Activated naive CD4-positive, alpha-beta T cell treated with anti-CD3 and anti-CD28 coated beads, Interleukin-2, amount 50 U/mL, for 24 hours (primary cell): ENCODE measurements around the gene LYSMD4.
"Not testable (repeated sequence)": the region's sequence is repeated elsewhere in the genome, so short reads cannot be mapped to it uniquely, and the experiment has no call there.

Experiments
- H3K27ac Mint-ChIP-seq: one replicate; pipeline ENCODE4 v1.8.0; 2021; ENCODE audit warnings: mild to moderate bottlenecking, mixed read lengths
- H3K27me3 Mint-ChIP-seq: one replicate; pipeline ENCODE4 v1.8.0; 2021; ENCODE audit warnings: mixed read lengths
- H3K36me3 Mint-ChIP-seq: one replicate; pipeline ENCODE4 v1.8.0; 2021; ENCODE audit warnings: mixed read lengths
- H3K4me1 Mint-ChIP-seq: one replicate; pipeline ENCODE4 v1.8.0; 2021; ENCODE audit warnings: mixed read lengths
- H3K4me3 Mint-ChIP-seq: one replicate; pipeline ENCODE4 v1.8.0; 2021; ENCODE audit warnings: mild to moderate bottlenecking, mixed read lengths
- H3K9me3 Mint-ChIP-seq: one replicate; pipeline ENCODE4 v1.8.0; 2021; ENCODE audit warnings: mixed read lengths

LYSMD4 gene

GRCh38 chr15:99733268-99734039, at the start of gene LYSMD4:
LYSMD4 (minus strand) TSS chr15:99733437; CDS start chr15:99731999, 1,438 bp downstream.
- Mint-ChIP-seq H3K36me3 (no peaks in the 10 kb centered on the region), H3K4me1 (peaks cover 30% of the 10 kb centered on the region), H3K4me3 (peak within 1 kb of the TSS; percentile 88), H3K27me3 (no peaks in the 10 kb centered on the region), H3K27ac (peak within 1 kb of the TSS; percentile 91), H3K9me3 (no peaks in the 10 kb centered on the region)

GRCh38 chr15:99782029-99782428, 48.8 kb upstream of the LYSMD4 start:
- not testable (repeated sequence) for H3K27ac Mint-ChIP-seq, H3K36me3 Mint-ChIP-seq, H3K4me3 Mint-ChIP-seq, H3K4me1 Mint-ChIP-seq, H3K9me3 Mint-ChIP-seq, H3K27me3 Mint-ChIP-seq

- Mint-ChIP-seq H3K9me3 (no peaks in the 10 kb centered on the region), H3K27ac (no peak overlapping the region), H3K4me1 (no peaks in the 10 kb centered on the region), H3K27me3 (no peaks in the 10 kb centered on the region), H3K36me3 (no peaks in the 10 kb centered on the region), H3K4me3 (no peak overlapping the region)
Measured at GRCh38 chr15:99777144-99777543, 43.9 kb upstream of the LYSMD4 start.

GRCh38 chr15:99764522-99764921, 31.3 kb upstream of the LYSMD4 start:
- no peak overlapping the region for H3K27ac Mint-ChIP-seq
- no peaks in the 10 kb centered on the region for H3K9me3 Mint-ChIP-seq
- H3K4me3 Mint-ChIP-seq, result no peak overlapping the region
- H3K4me1 Mint-ChIP-seq, result no peaks in the 10 kb centered on the region
- no peaks in the 10 kb centered on the region for H3K36me3 Mint-ChIP-seq
- H3K27me3 Mint-ChIP-seq, result no peaks in the 10 kb centered on the region

GRCh38 chr15:99763827-99764226, 30.6 kb upstream of the LYSMD4 start:
- Mint-ChIP-seq H3K4me1 (no peaks in the 10 kb centered on the region), H3K9me3 (no peaks in the 10 kb centered on the region), H3K27me3 (no peaks in the 10 kb centered on the region), H3K4me3 (no peak overlapping the region), H3K27ac (no peak overlapping the region), H3K36me3 (no peaks in the 10 kb centered on the region)

- H3K4me3 Mint-ChIP-seq, result no peak overlapping the region
- H3K36me3 Mint-ChIP-seq, result no peaks in the 10 kb centered on the region
- no peaks in the 10 kb centered on the region for H3K27me3 Mint-ChIP-seq
- no peak overlapping the region for H3K27ac Mint-ChIP-seq
- H3K9me3 Mint-ChIP-seq, result no peaks in the 10 kb centered on the region
- no peaks in the 10 kb centered on the region for H3K4me1 Mint-ChIP-seq
Measured at GRCh38 chr15:99762288-99762687, 29.1 kb upstream of the LYSMD4 start.

GRCh38 chr15:99755692-99756409, 22.6 kb upstream of the LYSMD4 start:
- H3K36me3 Mint-ChIP-seq, result no peaks in the 10 kb centered on the region
- H3K27ac Mint-ChIP-seq, result no peak overlapping the region
- H3K4me3 Mint-ChIP-seq, result no peak overlapping the region
- H3K9me3 Mint-ChIP-seq, result no peaks in the 10 kb centered on the region
- peaks cover 7% of the 10 kb centered on the region for H3K4me1 Mint-ChIP-seq
- no peaks in the 10 kb centered on the region for H3K27me3 Mint-ChIP-seq

GRCh38 chr15:99753066-99753465, 19.8 kb upstream of the LYSMD4 start:
- Mint-ChIP-seq H3K27me3 (no peaks in the 10 kb centered on the region), H3K36me3 (no peaks in the 10 kb centered on the region), H3K4me3 (no peak overlapping the region), H3K9me3 (no peaks in the 10 kb centered on the region), H3K27ac (no peak overlapping the region), H3K4me1 (peaks cover 7% of the 10 kb centered on the region)

GRCh38 chr15:99752556-99752955, 19.3 kb upstream of the LYSMD4 start:
- Mint-ChIP-seq H3K4me3 (no peak overlapping the region), H3K9me3 (no peaks in the 10 kb centered on the region), H3K36me3 (no peaks in the 10 kb centered on the region), H3K27ac (no peak overlapping the region), H3K27me3 (no peaks in the 10 kb centered on the region), H3K4me1 (peaks cover 7% of the 10 kb centered on the region)

- not testable (repeated sequence) for H3K4me1 Mint-ChIP-seq, H3K27me3 Mint-ChIP-seq, H3K36me3 Mint-ChIP-seq
Measured at GRCh38 chr15:99750326-99750725, 17.1 kb upstream of the LYSMD4 start.

GRCh38 chr15:99749386-99749785, 16.1 kb upstream of the LYSMD4 start:
- Mint-ChIP-seq H3K9me3 (no peaks in the 10 kb centered on the region), H3K27ac (no peak overlapping the region), H3K4me3 (no peak overlapping the region), H3K27me3 (no peaks in the 10 kb centered on the region), H3K36me3 (no peaks in the 10 kb centered on the region), H3K4me1 (no peaks in the 10 kb centered on the region)

More at GRCh38 chr15:99750326-99750725, 17.1 kb upstream of the LYSMD4 start:
- H3K9me3 Mint-ChIP-seq, H3K4me3 Mint-ChIP-seq, H3K27ac Mint-ChIP-seq: not testable (repeated sequence)

GRCh38 chr15:99745370-99746086, 12.3 kb upstream of the LYSMD4 start:
- Mint-ChIP-seq H3K36me3 (no peaks in the 10 kb centered on the region), H3K9me3 (no peaks in the 10 kb centered on the region), H3K27me3 (no peaks in the 10 kb centered on the region), H3K27ac (no peak overlapping the region), H3K4me3 (no peak overlapping the region), H3K4me1 (no peaks in the 10 kb centered on the region)

GRCh38 chr15:99744142-99744541, 10.9 kb upstream of the LYSMD4 start:
- no peaks in the 10 kb centered on the region for H3K9me3 Mint-ChIP-seq
- no peaks in the 10 kb centered on the region for H3K36me3 Mint-ChIP-seq
- H3K4me3 Mint-ChIP-seq, result no peak overlapping the region
- H3K4me1 Mint-ChIP-seq, result no peaks in the 10 kb centered on the region
- H3K27ac Mint-ChIP-seq, result no peak overlapping the region
- no peaks in the 10 kb centered on the region for H3K27me3 Mint-ChIP-seq

GRCh38 chr15:99741835-99742234, 8.6 kb upstream of the LYSMD4 start:
- no peaks in the 10 kb centered on the region for H3K36me3 Mint-ChIP-seq
- H3K4me3 Mint-ChIP-seq, result no peak overlapping the region
- H3K27ac Mint-ChIP-seq, result no peak overlapping the region
- no peaks in the 10 kb centered on the region for H3K4me1 Mint-ChIP-seq
- no peaks in the 10 kb centered on the region for H3K9me3 Mint-ChIP-seq
- no peaks in the 10 kb centered on the region for H3K27me3 Mint-ChIP-seq

GRCh38 chr15:99738021-99738847, 5.0 kb upstream of the LYSMD4 start:
- Mint-ChIP-seq H3K4me1 (peaks cover 8% of the 10 kb centered on the region), H3K9me3 (no peaks in the 10 kb centered on the region), H3K27ac (no peak overlapping the region), H3K27me3 (no peaks in the 10 kb centered on the region), H3K36me3 (no peaks in the 10 kb centered on the region), H3K4me3 (no peak overlapping the region)
